Heart right ventricle (tissue), 16 donors: ENCODE data around the gene MOCOS. TPM values are rescaled to one million over a fixed set of nuclear protein-coding genes. Genes with fewer than 3 reads are reported as not detected.

ENCODE experiments used
- ATAC-seq, 8 donors: fragments of 200-7000 bp; cut with Tn5 transposase; one replicate each; pipeline ENCODE4 v1.9.1; 2020; ENCODE audit warnings: mild to moderate bottlenecking in 8 of 8, moderate library complexity in 8 of 8, moderate number of reproducible peaks in 1 of 8
- DNase-seq, 2 donors: peaks; one replicate each; pipeline ENCODE4 v3.0.0-alpha.2; 2020
- H3K27ac ChIP-seq, 10 donors: fragments of 200-600 bp; sonication (generic) in 2 of 10; one replicate each; pipeline versions ENCODE4 v1.5.0 to v1.8.0; 2020 to 2022; ENCODE audit warnings: mild to moderate bottlenecking in 3 of 10
- H3K27me3 ChIP-seq, 7 donors: fragments of 200-600 bp; one replicate each; pipeline ENCODE4 v1.8.0; 2021 to 2022; ENCODE audit warnings: mild to moderate bottlenecking in 2 of 7
- H3K36me3 ChIP-seq, 9 donors: fragments of 200-600 bp; sonication (generic) in 1 of 9; one replicate each; pipeline versions ENCODE4 v1.5.0 to v1.8.0; 2020 to 2022; ENCODE audit warnings: mild to moderate bottlenecking in 2 of 9
- H3K4me1 ChIP-seq, 9 donors: fragments of 200-600 bp; sonication (generic) in 1 of 9; one replicate each; pipeline versions ENCODE4 v1.5.0 to v1.8.0; 2020 to 2022; ENCODE audit warnings: mild to moderate bottlenecking in 4 of 9
- H3K4me3 ChIP-seq, 10 donors: fragments of 200-600 bp; sonication (generic) in 2 of 10; one replicate each; pipeline versions ENCODE4 v1.5.0 to v1.8.0; 2020 to 2022; ENCODE audit warnings: mild to moderate bottlenecking in 7 of 10, moderate library complexity in 2 of 10
- H3K9me3 ChIP-seq, 11 donors: fragments of 200-600 bp in 10 of 11; sonication (generic) in 2 of 11; one replicate each; pipeline versions ENCODE4 v1.5.0 to v1.8.0; 2013 to 2022; ENCODE audit warnings: mild to moderate bottlenecking in 2 of 11, control low read depth in 1 of 11, moderate library complexity in 1 of 11
- WGBS, 2 donors: extraction: QIAGEN DNeasy Blood & Tissue Kit; methylation state at CpG; one replicate each; pipeline ENCODE4 v1.1.7; 2013; ENCODE audit warnings: inconsistent platforms in 1 of 2; 5-methylcytosine and 5-hydroxymethylcytosine counted together
- intact Hi-C, 10 donors: fragments of 100-400 bp; cut with DNase I; formaldehyde crosslinking; loops; one replicate each; pipeline versions ENCODE4 v1.11.1 to v1.14.2; 2022
- polyA plus RNA-seq, 2 donors: library from polyadenylated mRNA; stranded (reverse); fragments of 200-250 nt; gene quantifications; one replicate each; pipeline ENCODE4 v1.2.3, GENCODE V29; 2013
- total RNA-seq, 10 donors: library from RNA; stranded (reverse); fragmentation: NEBNext Ultra II Directional in 3 of 10; extraction: Animal tissue kit (Norgen Biotek cat#: 25700) in 3 of 10; gene quantifications; one replicate each; pipeline versions ENCODE4 v1.2.1 to v1.2.4, GENCODE V29; 2021 to 2023
- TF ChIP-seq, protein P1 (sequence below), 9 donors: fragments of 200-600 bp; sonication (generic) in 2 of 9; IDR thresholded peaks; one replicate each; pipeline versions ENCODE4 v1.5.0 to v1.8.0; 2021 to 2022; ENCODE audit warnings: antibody characterized with exemption in 9 of 9, mild to moderate bottlenecking in 5 of 9, moderate library complexity in 1 of 9
- donor health status: Arrhythmogenic right ventricular cardiomyopathy.
- donor health status: ischemic (EF 13 %, LVEDD 7.1; RV severe dilation, severe dysfunction).
- donor health status: healthy with polysubstance abuse.
- donor health status: DM: no; HTN: yes; CAD: no.
- donor health status: DM: no; HTN: no; CAD: no.
- donor health status: ischemic (EF 25% LVEDD 6.9; RV normal size, moderate dysfunction).
- donor health status: ischemic (EF 25% LVEDD 5.7; RV mildly dilated, moderate dysfunction).
- donor health status: healthy.
- donor health status: DM: yes; HTN: yes; CAD: no.
- donor health status: Ischemic cardiomyopathy.
- donor health status: ischemic (EF 35%, LVEDD 5.7; RV mildly dilated, moderate dysfunction).
- donor health status: nonischemic (EF 11% LVEDD 7.7; RV severe dilation, severe dysfunction).
- donor health status: DM: yes; HTN: yes; CAD: no.
- donor health status: PGD.
- donor health status: ischemic (EF 29% LVEDD 5.4; RV normal size, mild dysfunction).
- donor health status: nonischemic (EF 23%, LVEDD 6.1; RV moderate dilation, normal function).

Gene MOCOS
- total and polyA plus RNA-seq, 12 donors: 0.06 to 0.95 (median 0.28) TPM

DNA sequence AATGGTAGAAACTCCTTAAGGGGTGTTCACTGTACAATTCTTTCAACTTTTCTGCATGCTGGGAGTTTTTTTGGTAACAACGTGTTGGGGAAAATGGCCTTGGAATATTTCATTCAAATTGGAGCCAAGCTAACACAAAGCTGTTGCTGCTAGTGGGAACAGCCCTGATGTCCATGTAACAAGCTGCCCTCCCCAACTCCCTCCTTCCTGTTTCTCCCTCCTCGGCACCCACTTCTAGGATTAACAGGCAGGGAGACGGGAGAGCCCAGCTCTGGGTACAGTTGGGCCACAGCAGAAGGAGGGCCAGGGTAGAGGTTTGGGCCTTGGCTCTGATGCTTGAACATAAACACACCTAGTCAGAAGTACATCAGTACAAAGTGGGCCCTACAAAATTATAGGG is 9.4 kb upstream of the MOCOS start:
- Histone ChIP-seq H3K4me3 (no peak overlapping the region), H3K27ac (no peak overlapping the region), H3K27me3 (no peaks in the 10 kb centered on the region), H3K36me3 (peaks cover 0 to 50% (median 22%) of the 10 kb centered on the region in 9 donors), H3K9me3 (no peaks in the 10 kb centered on the region), H3K4me1 (peaks cover 4 to 26% (median 15%) of the 10 kb centered on the region in 9 donors)
- ATAC-seq: no peak
- intact Hi-C loops: loop anchor here in 1 of 10 donors (5.0 kb wide), 1 partner anchor 46 kb away; no protein-coding TSS in a partner anchor
- no peak for DNase-seq
- TF ChIP-seq, protein P1, sequence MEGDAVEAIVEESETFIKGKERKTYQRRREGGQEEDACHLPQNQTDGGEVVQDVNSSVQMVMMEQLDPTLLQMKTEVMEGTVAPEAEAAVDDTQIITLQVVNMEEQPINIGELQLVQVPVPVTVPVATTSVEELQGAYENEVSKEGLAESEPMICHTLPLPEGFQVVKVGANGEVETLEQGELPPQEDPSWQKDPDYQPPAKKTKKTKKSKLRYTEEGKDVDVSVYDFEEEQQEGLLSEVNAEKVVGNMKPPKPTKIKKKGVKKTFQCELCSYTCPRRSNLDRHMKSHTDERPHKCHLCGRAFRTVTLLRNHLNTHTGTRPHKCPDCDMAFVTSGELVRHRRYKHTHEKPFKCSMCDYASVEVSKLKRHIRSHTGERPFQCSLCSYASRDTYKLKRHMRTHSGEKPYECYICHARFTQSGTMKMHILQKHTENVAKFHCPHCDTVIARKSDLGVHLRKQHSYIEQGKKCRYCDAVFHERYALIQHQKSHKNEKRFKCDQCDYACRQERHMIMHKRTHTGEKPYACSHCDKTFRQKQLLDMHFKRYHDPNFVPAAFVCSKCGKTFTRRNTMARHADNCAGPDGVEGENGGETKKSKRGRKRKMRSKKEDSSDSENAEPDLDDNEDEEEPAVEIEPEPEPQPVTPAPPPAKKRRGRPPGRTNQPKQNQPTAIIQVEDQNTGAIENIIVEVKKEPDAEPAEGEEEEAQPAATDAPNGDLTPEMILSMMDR (IDR thresholded peaks at IDR 0.05): no peak
- 81 to 87% methylated on average over 3 of the region's 3 CpGs for WGBS, 2 donors

DNA sequence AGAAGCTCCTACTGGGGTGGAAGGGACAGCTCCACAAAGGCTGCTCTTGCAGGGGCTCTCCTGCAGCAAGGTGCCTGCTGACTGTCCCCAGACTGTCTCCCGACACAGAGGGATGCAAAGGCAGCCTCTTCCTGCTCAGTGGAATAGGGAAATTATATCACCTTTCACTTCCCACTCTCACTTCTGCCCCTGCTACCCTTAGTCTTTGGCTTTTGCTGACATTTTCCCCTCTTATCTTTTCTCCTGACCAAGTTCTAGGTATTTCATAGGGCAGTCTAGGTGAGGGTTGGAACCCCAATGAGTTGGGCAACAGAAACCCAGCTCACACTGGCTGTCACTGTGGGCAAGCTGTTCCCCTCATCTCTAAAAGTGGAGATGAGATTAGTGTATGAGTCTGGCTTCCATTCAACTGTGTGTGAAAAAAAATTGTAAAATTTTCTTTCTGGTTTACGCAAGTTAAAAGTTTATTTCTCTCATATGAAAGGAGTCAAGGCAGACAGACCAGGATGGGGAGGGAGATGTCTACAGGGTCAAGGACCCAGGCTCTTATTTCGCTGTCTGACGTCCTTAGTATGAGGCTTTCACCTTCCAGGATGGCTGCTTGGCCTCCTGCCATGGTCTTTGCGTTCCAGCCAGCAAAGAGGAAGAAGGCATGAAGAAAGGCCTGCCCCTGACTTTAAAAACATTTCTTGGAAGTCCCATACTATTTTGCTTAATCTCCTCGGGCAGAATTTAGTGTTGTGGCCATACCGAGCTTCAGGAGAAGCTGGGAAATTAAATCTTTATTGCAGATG is 7.5 kb upstream of the MOCOS start:
- WGBS, 2 donors: 16 to 18% methylated on average over 7 of the region's 7 CpGs
- ATAC-seq (peak in 7 of 8 donors; percentile 49 to 73 (median 61)), DNase-seq (peak; percentile 66 to 71)
- Histone ChIP-seq H3K27me3 (no peaks in the 10 kb centered on the region), H3K4me1 (peaks cover 4 to 26% (median 15%) of the 10 kb centered on the region in 9 donors), H3K9me3 (no peaks in the 10 kb centered on the region), H3K27ac (peak overlapping the region in 2 of 10 donors; percentile 24 to 51), H3K36me3 (peaks cover 0 to 32% (median 16%) of the 10 kb centered on the region in 9 donors), H3K4me3 (no peak overlapping the region)
- TF ChIP-seq, protein P1 (IDR thresholded peaks at IDR 0.05): no peak
- intact Hi-C loops: loop anchor here in 4 of 10 donors (5.0 to 10.0 kb wide), 2 partner anchors 47 to 105 kb away; no protein-coding TSS in a partner anchor

DNA sequence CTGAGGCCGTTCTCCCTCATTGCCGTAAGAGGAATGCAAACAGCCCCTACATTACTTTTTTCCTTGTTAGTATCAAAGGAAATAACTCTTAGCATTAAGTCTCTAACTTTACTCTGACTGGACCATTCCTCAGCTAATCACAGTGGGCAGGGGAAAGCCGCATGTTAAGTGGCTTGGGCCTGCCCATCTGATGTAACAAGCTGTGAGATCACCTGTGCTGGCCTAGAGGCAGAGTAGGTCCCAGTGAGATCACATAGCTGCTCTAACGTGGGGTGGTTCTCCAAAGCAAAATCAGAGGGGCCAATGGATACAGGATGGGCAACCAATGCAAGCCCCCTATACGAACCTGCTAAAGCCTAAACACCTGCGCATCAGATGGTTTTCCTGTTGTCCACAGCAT is 5.9 kb upstream of the MOCOS start:
- TF ChIP-seq, protein P1 (IDR thresholded peaks at IDR 0.05): no peak
- intact Hi-C loops: loop anchor here in 3 of 10 donors (10.0 kb wide), 1 partner anchor 103 kb away; no protein-coding TSS in a partner anchor
- ATAC-seq: no peak
- Histone ChIP-seq H3K36me3 (peaks cover 0 to 15% (median 1%) of the 10 kb centered on the region in 9 donors), H3K27me3 (no peaks in the 10 kb centered on the region), H3K9me3 (no peaks in the 10 kb centered on the region), H3K4me1 (peaks cover 4 to 29% (median 15%) of the 10 kb centered on the region in 9 donors), H3K27ac (no peak overlapping the region), H3K4me3 (no peak overlapping the region)
- WGBS, 2 donors: 86 to 87% methylated on average over 6 of the region's 6 CpGs
- DNase-seq: no peak

DNA sequence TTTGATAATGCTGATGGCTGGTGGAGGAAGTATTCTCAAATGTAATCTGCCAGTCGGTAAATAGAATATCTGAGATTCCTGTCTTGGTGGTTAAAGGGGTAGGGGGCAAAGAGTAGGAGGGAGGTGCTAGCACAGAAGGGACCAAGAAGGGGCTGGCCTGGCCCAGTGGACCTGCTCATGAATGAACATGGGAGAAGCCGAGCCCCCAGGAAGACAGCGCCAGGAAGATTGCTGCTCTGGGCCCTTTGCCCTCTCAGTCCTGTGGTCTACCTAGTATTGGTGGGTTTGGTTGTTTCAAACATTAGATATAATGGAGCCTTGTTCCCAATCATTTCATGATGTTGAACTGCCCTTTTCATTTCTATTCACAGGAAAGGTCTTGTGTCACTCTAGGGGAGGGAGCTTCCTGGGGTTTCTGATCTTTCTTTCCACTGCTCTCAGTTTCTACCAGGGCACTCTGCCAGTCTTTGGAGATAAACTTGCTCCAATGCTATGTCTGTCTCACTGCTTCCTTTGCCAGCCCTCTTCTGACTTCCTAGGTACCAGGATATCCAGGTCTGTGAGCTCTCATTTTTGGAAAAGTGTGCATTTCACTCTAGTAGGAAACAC is 5.3 kb upstream of the MOCOS start:
- Histone ChIP-seq H3K4me1 (peaks cover 4 to 31% (median 15%) of the 10 kb centered on the region in 9 donors), H3K9me3 (no peaks in the 10 kb centered on the region), H3K4me3 (no peak overlapping the region), H3K27ac (no peak overlapping the region), H3K27me3 (no peaks in the 10 kb centered on the region), H3K36me3 (peaks cover 0 to 10% (median 0%) of the 10 kb centered on the region in 9 donors)
- TF ChIP-seq, protein P1 (IDR thresholded peaks at IDR 0.05): no peak
- DNase-seq (peak in 1 of 2 donors; percentile 29), ATAC-seq (peak in 5 of 8 donors; percentile 36 to 70 (median 50))
- 87 to 90% methylated on average over 3 of the region's 3 CpGs for WGBS, 2 donors
- intact Hi-C loops: loop anchor here in 3 of 10 donors (10.0 kb wide), 1 partner anchor 103 kb away; no protein-coding TSS in a partner anchor
